ENCODE results near the gene MIA2.
"Not testable (repeated sequence)": the region's sequence is repeated elsewhere in the genome, so short reads cannot be mapped to it uniquely, and the experiment has no call there.

MIA2 gene

GRCh38 chr14:39233680-39234326 is at the start of gene MIA2:
Gene MIA2, plus strand, starts transcription at chr14:39233915. Its CDS starts 200 bp downstream, at chr14:39234115.
- DNase-seq, result no peak

GRCh38 chr14:39184628-39185255 is 49.0 kb upstream of the MIA2 start:
- no peak for DNase-seq

- no peak for DNase-seq
These were observed 48.3 kb upstream of the MIA2 start for GRCh38 chr14:39185256-39186049.

- DNase-seq, result no peak
These were observed 46.7 kb upstream of the MIA2 start for GRCh38 chr14:39186941-39187525.

- no peak for DNase-seq
These were observed 29.8 kb upstream of the MIA2 start for GRCh38 chr14:39203659-39204606.

- DNase-seq, result not testable (repeated sequence)
These were observed 26.3 kb upstream of the MIA2 start for GRCh38 chr14:39207430-39207829.

GRCh38 chr14:39211109-39211741 is 22.5 kb upstream of the MIA2 start:
- DNase-seq, result no peak

GRCh38 chr14:39212034-39212433 is 21.7 kb upstream of the MIA2 start:
- DNase-seq, result no peak

GRCh38 chr14:39212693-39213092 is 21.0 kb upstream of the MIA2 start:
- DNase-seq, result no peak

GRCh38 chr14:39217214-39217879 is 16.4 kb upstream of the MIA2 start:
- DNase-seq, result no peak

GRCh38 chr14:39218171-39218769 is 15.4 kb upstream of the MIA2 start:
- DNase-seq, result no peak

GRCh38 chr14:39219075-39219499 is 14.6 kb upstream of the MIA2 start:
- DNase-seq, result no peak

GRCh38 chr14:39220473-39220872 is 13.2 kb upstream of the MIA2 start:
- not testable (repeated sequence) for DNase-seq

GRCh38 chr14:39228044-39228443 is 5.7 kb upstream of the MIA2 start:
- no peak for DNase-seq

- no peak for DNase-seq
These were observed 5.0 kb upstream of the MIA2 start for GRCh38 chr14:39228509-39229221.

GRCh38 chr14:39229222-39229543 is 4.5 kb upstream of the MIA2 start:
- DNase-seq, result peak; percentile 97

- no peak for DNase-seq
These were observed 4.1 kb upstream of the MIA2 start for GRCh38 chr14:39229601-39230110.

GRCh38 chr14:39230416-39231035 is 3.2 kb upstream of the MIA2 start:
- peak; percentile 50 for DNase-seq

GRCh38 chr14:39231751-39232553 is 1.8 kb upstream of the MIA2 start:
- DNase-seq, result peak; percentile 80
